Measurements from ENCODE around the gene DNAH6. TPM values are rescaled to one million over a fixed set of nuclear protein-coding genes. Genes with fewer than 3 reads are reported as not detected.
"Not testable (repeated sequence)": the region's sequence is repeated elsewhere in the genome, so short reads cannot be mapped to it uniquely, and the experiment has no call there.

DNAH6 gene
- total RNA-seq, 4 donors from 2014 or later: 0.16 to 1.2 (median 0.47) TPM

DNA sequence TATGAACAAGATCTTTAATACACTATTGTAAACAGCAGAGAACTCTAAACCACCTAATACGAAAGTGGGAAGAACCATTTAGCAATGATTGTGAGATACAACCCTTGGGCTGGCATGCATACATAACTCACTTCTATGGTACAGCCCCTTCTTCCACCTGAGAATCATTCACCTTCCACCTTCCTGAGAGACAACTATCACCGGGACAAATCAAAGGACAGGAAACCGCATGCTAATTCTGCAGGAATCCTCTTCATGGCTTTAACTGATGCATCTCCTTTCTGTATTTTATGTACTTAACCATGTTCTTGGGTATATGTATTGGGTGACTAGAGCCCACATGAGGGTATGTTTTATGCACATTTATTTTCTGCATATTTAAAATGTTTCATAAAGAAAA is 241.3 kb downstream of the DNAH6 start:
- H3K4me1 ChIP-seq: no peaks in the 10 kb centered on the region
- no peaks in the 10 kb centered on the region for H3K36me3 ChIP-seq
- TF ChIP-seq POLR2A (IDR thresholded peaks at IDR 0.05) (no peak), POLR2AphosphoS5 (IDR thresholded peaks at IDR 0.05) (no peak), EP300 (IDR thresholded peaks at IDR 0.05) (no peak)
- TF ChIP-seq, protein P1, sequence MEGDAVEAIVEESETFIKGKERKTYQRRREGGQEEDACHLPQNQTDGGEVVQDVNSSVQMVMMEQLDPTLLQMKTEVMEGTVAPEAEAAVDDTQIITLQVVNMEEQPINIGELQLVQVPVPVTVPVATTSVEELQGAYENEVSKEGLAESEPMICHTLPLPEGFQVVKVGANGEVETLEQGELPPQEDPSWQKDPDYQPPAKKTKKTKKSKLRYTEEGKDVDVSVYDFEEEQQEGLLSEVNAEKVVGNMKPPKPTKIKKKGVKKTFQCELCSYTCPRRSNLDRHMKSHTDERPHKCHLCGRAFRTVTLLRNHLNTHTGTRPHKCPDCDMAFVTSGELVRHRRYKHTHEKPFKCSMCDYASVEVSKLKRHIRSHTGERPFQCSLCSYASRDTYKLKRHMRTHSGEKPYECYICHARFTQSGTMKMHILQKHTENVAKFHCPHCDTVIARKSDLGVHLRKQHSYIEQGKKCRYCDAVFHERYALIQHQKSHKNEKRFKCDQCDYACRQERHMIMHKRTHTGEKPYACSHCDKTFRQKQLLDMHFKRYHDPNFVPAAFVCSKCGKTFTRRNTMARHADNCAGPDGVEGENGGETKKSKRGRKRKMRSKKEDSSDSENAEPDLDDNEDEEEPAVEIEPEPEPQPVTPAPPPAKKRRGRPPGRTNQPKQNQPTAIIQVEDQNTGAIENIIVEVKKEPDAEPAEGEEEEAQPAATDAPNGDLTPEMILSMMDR (IDR thresholded peaks at IDR 0.05): no peak
- no peak overlapping the region for H3K4me3 ChIP-seq
- H3K27ac ChIP-seq: no peak overlapping the region
- DNase-seq (ENCODE audit: low spot score in 2 of 2): no peak
- WGBS: 76% methylated on average over 3 of the region's 3 CpGs
- no peaks in the 10 kb centered on the region for H3K9me3 ChIP-seq
- no peaks in the 10 kb centered on the region for H3K27me3 ChIP-seq

DNA sequence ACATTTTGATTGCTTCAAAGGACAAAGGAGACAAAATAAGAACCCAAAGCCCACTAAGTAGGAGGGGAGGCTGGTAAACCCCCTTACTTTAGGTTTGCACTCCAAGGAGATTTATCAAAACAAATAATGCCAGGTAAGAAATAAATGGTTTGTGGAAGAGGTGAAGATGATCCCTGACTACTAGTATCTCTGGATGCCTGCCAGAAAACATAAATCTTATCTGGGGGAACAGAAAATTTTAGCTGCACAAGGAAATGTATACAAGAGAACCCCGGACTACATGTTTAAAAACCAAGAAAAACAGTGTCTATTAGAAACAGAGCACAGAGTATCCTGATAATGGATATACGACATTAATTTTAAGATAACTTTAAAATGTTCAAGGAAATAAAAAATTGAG is 250.5 kb downstream of the DNAH6 start:
- H3K4me1 ChIP-seq: no peaks in the 10 kb centered on the region
- TF ChIP-seq, protein P1 (IDR thresholded peaks at IDR 0.05): no peak
- TF ChIP-seq POLR2AphosphoS5 (IDR thresholded peaks at IDR 0.05) (no peak), EP300 (IDR thresholded peaks at IDR 0.05) (no peak), POLR2A (IDR thresholded peaks at IDR 0.05) (no peak)
- peaks cover 15% of the 10 kb centered on the region for H3K9me3 ChIP-seq
- no peaks in the 10 kb centered on the region for H3K36me3 ChIP-seq
- no peak overlapping the region for H3K27ac ChIP-seq
- H3K27me3 ChIP-seq: no peaks in the 10 kb centered on the region
- H3K4me3 ChIP-seq: no peak overlapping the region
- 74% methylated on average over 2 of the region's 2 CpGs for WGBS
- DNase-seq (ENCODE audit: low spot score in 2 of 2): no peak

DNA sequence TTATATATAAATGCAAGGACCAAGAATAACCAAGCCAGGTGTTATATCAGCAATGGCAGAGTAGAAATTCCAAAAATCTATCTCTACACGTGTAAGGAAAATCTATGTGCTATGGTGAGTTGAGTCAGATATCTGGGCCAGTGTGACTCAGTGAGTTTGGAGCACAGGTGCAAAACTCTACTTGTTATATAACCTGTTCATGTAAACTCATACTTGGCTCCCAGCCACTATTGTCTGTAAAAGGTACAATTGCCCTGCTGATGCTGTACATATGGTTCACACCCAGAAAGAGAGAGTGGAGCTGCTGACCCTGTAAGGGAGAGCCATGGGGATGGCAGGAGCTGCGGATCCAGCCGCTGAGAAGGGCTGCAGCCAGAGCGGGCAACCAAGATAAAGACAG is 252.5 kb downstream of the DNAH6 start:
- TF ChIP-seq, protein P1 (IDR thresholded peaks at IDR 0.05): no peak
- TF ChIP-seq POLR2AphosphoS5 (IDR thresholded peaks at IDR 0.05): no peak
- no peak for TF ChIP-seq POLR2A (IDR thresholded peaks at IDR 0.05)
- TF ChIP-seq EP300 (IDR thresholded peaks at IDR 0.05): no peak
- peaks cover 15% of the 10 kb centered on the region for H3K9me3 ChIP-seq
- no peak overlapping the region for H3K4me3 ChIP-seq
- 86% methylated on average over 4 of the region's 4 CpGs for WGBS
- no peak overlapping the region for H3K27ac ChIP-seq
- no peak for DNase-seq (ENCODE audit: low spot score in 2 of 2)
- H3K4me1 ChIP-seq: no peaks in the 10 kb centered on the region
- no peaks in the 10 kb centered on the region for H3K27me3 ChIP-seq
- H3K36me3 ChIP-seq: no peaks in the 10 kb centered on the region

DNA sequence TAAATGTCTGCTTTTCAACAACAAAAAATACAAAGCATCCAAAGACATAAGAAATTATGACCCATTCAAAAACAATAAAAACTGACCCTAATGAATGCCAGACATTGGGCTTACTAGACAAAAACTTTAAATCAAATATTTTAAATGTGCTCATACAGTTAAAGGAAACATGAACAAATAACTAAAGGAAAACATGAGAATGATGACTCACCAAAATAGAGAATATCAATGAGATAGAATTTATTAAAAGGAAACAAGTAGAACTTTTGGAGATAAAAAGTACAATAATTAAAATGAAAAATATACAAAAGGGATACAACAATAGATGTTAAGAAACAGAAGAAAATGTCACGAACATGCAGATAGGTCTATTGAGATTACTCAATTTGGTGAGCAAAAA is 254.0 kb downstream of the DNAH6 start:
- Histone ChIP-seq H3K9me3 (peaks cover 15% of the 10 kb centered on the region), H3K4me1 (no peaks in the 10 kb centered on the region), H3K4me3 (no peak overlapping the region), H3K27ac (no peak overlapping the region), H3K27me3 (no peaks in the 10 kb centered on the region), H3K36me3 (no peaks in the 10 kb centered on the region)
- 93% methylated on average over 1 of the region's 1 CpG for WGBS
- DNase-seq (ENCODE audit: low spot score in 2 of 2): no peak
- TF ChIP-seq POLR2AphosphoS5 (IDR thresholded peaks at IDR 0.05): no peak
- TF ChIP-seq, protein P1 (IDR thresholded peaks at IDR 0.05): no peak
- no peak for TF ChIP-seq EP300 (IDR thresholded peaks at IDR 0.05)
- no peak for TF ChIP-seq POLR2A (IDR thresholded peaks at IDR 0.05)

DNA sequence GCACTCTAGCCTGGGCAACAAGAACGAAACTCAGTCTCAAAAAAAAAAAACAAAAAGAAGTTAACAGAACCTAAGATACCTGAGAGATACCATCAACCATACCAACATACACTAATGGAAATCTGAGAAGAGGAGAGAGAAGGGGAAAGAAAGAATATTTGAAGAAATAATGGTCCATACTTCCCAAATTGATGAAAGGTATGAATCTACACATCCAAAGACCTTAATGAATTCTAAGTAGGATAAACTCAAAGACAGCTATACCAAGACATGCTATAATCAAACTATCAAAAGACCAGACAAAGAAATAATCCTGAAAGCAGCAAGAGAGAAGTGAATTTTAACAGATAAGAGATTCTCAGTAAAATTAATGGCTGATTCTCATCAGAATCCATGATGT is 255.0 kb downstream of the DNAH6 start:
- no peaks in the 10 kb centered on the region for H3K36me3 ChIP-seq
- H3K4me3 ChIP-seq: no peak overlapping the region
- TF ChIP-seq EP300 (IDR thresholded peaks at IDR 0.05) (no peak), POLR2A (IDR thresholded peaks at IDR 0.05) (no peak), POLR2AphosphoS5 (IDR thresholded peaks at IDR 0.05) (no peak)
- TF ChIP-seq, protein P1 (IDR thresholded peaks at IDR 0.05): no peak
- no peaks in the 10 kb centered on the region for H3K4me1 ChIP-seq
- H3K27ac ChIP-seq: no peak overlapping the region
- H3K27me3 ChIP-seq: no peaks in the 10 kb centered on the region
- WGBS: 67% methylated on average over 1 of the region's 1 CpG
- H3K9me3 ChIP-seq: peaks cover 15% of the 10 kb centered on the region
- DNase-seq (ENCODE audit: low spot score in 2 of 2): no peak

DNA sequence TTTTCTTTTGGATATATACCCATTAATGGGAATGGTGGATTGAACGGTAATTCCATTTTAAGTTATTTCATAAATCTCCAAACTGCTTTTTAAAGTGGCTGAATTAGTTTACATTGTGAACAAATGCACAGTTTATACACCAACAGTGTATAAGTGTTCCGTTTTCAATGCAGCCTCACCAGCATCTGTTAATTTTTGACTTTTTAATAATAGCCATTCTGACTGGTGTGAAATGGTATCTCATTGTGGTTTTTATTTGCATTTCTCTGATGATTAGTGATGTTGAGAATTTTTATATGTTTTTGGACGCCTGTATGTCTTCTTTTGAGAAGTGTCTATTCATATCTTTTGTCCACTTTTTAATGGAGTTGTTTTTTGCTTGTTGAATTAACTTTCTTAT is 257.3 kb downstream of the DNAH6 start:
- WGBS: 49% methylated on average over 3 of the region's 3 CpGs
- not testable (repeated sequence) for H3K27me3 ChIP-seq; H3K27ac ChIP-seq; H3K36me3 ChIP-seq; H3K4me1 ChIP-seq; H3K4me3 ChIP-seq; DNase-seq (ENCODE audit: low spot score in 2 of 2)
- peaks cover 15% of the 10 kb centered on the region for H3K9me3 ChIP-seq
